Trophoblast cell (in vitro differentiated cells and primary cell): ENCODE data around the gene GPRIN2.

Experiments used
- DNase-seq, 2 donors: peaks; one replicate each; pipeline ENCODE4 v3.0.0-alpha.2; 2016
- H2AFZ ChIP-seq: 2 replicates; pipeline ENCODE4 v1.6.1; 2013; ENCODE audit warnings: low read length, moderate library complexity, mild to moderate bottlenecking; ENCODE audit not compliant: insufficient read depth, poor library complexity
- H2AK5ac ChIP-seq: 2 replicates; pipeline ENCODE4 v1.6.1; 2013; ENCODE audit warnings: mild to moderate bottlenecking, low read length
- H2BK120ac ChIP-seq: 2 replicates; pipeline ENCODE4 v1.6.1; 2013; ENCODE audit warnings: low read length, mild to moderate bottlenecking, moderate library complexity; ENCODE audit not compliant: insufficient read depth, poor library complexity
- H2BK12ac ChIP-seq: 2 replicates; pipeline ENCODE4 v1.6.1; 2013; ENCODE audit warnings: mild to moderate bottlenecking, low read length, moderate library complexity
- H2BK5ac ChIP-seq: 2 replicates; pipeline ENCODE4 v1.6.1; 2013; ENCODE audit warnings: low read length, low read depth, moderate library complexity, mild to moderate bottlenecking; ENCODE audit not compliant: poor library complexity
- H3K14ac ChIP-seq: 2 replicates; pipeline ENCODE4 v1.6.1; 2013; ENCODE audit warnings: mild to moderate bottlenecking, low read length
- H3K18ac ChIP-seq: 2 replicates; pipeline ENCODE4 v1.6.1; 2013; ENCODE audit warnings: mild to moderate bottlenecking, low read length
- H3K23ac ChIP-seq: 2 replicates; pipeline ENCODE4 v1.6.1; 2013; ENCODE audit warnings: low read length
- H3K27ac ChIP-seq: 2 replicates; pipeline ENCODE4 v1.5.1; 2013; ENCODE audit warnings: low read depth, mild to moderate bottlenecking, inconsistent platforms, low read length, moderate library complexity
- H3K27me3 ChIP-seq: 2 replicates; pipeline ENCODE4 v1.6.1; 2013; ENCODE audit warnings: inconsistent platforms, mild to moderate bottlenecking, low read length, moderate library complexity; ENCODE audit not compliant: insufficient read depth
- H3K36me3 ChIP-seq, 2 experiments: 1 replicate in 1 of 2; 2 replicates in 1 of 2; pipeline ENCODE4 v1.6.1; 2013; ENCODE audit warnings: low read length in 2 of 2, mild to moderate bottlenecking in 2 of 2, moderate library complexity in 1 of 2; ENCODE audit not compliant: insufficient read depth in 2 of 2, control insufficient read depth in 1 of 2
- H3K4ac ChIP-seq: 2 replicates; pipeline ENCODE4 v1.6.1; 2013; ENCODE audit warnings: low read depth, mild to moderate bottlenecking, low read length, moderate library complexity
- H3K4me1 ChIP-seq, 2 experiments: 1 replicate in 1 of 2; 2 replicates in 1 of 2; pipeline ENCODE4 v1.6.1; 2013; ENCODE audit warnings: low read length in 2 of 2, mild to moderate bottlenecking in 2 of 2, moderate library complexity in 1 of 2; ENCODE audit not compliant: insufficient read depth in 2 of 2, control insufficient read depth in 1 of 2
- H3K4me2 ChIP-seq: 2 replicates; pipeline ENCODE4 v1.6.1; 2013; ENCODE audit warnings: inconsistent platforms, mild to moderate bottlenecking, low read length, moderate library complexity
- H3K4me3 ChIP-seq: 2 replicates; pipeline ENCODE4 v1.5.1; 2013; ENCODE audit warnings: mild to moderate bottlenecking, low read depth, low read length, inconsistent platforms
- H3K79me1 ChIP-seq: one replicate; pipeline ENCODE4 v1.6.1; 2013; ENCODE audit warnings: low read length
- H3K79me2 ChIP-seq: 2 replicates; pipeline ENCODE4 v1.6.1; 2013; ENCODE audit warnings: low read length, mild to moderate bottlenecking; ENCODE audit not compliant: control insufficient read depth, insufficient read depth, poor library complexity
- H3K9ac ChIP-seq: 2 replicates; pipeline ENCODE4 v1.6.1; 2013; ENCODE audit warnings: mild to moderate bottlenecking, low read length
- H3K9me3 ChIP-seq: 2 replicates; pipeline ENCODE4 v1.6.1; 2013; ENCODE audit warnings: low read depth, mild to moderate bottlenecking, control low read depth, inconsistent platforms, low read length; ENCODE audit not compliant: insufficient read depth
- H4K12ac ChIP-seq: 2 replicates; pipeline ENCODE4 v1.6.1; 2013; ENCODE audit warnings: low read depth, mild to moderate bottlenecking, low read length, moderate library complexity
- H4K8ac ChIP-seq: 2 replicates; pipeline ENCODE4 v1.6.1; 2013; ENCODE audit warnings: low read depth, mild to moderate bottlenecking, low read length, moderate library complexity
- H4K91ac ChIP-seq: one replicate; pipeline ENCODE4 v1.6.1; 2013; ENCODE audit warnings: low read depth, mild to moderate bottlenecking, low read length, moderate library complexity
- WGBS: extraction: QIAGEN DNeasy Blood & Tissue Kit; methylation state at CpG from one replicate; pipeline ENCODE4 v1.1.7; 2013; ENCODE audit warnings: missing lambda C conversion rate; ENCODE audit not compliant: insufficient read length, insufficient coverage; ENCODE audit errors: extremely low coverage; 5-methylcytosine and 5-hydroxymethylcytosine counted together

Gene GPRIN2

GRCh38 chr10:46526682-46527038 is 29.8 kb downstream of the GPRIN2 start:
- no CpG with 5 or more reads among the region's 7 CpGs for WGBS
- peak overlapping the region; percentile 51 for H3K4me3 ChIP-seq
- H3K23ac ChIP-seq = no peak overlapping the region
- no peak overlapping the region for H4K91ac ChIP-seq
- H3K27me3 ChIP-seq = no peaks in the 10 kb centered on the region
- no peak overlapping the region for H2BK120ac ChIP-seq
- no peak for DNase-seq
- H3K9me3 ChIP-seq = peaks cover 13% of the 10 kb centered on the region
- H2BK12ac ChIP-seq = no peak overlapping the region
- no peak overlapping the region for H2AK5ac ChIP-seq
- peaks cover 16 to 22% of the 10 kb centered on the region in 2 experiments for H3K4me1 ChIP-seq
- no peak overlapping the region for H3K4me2 ChIP-seq
- no peak overlapping the region for H4K12ac ChIP-seq
- no peak overlapping the region for H3K9ac ChIP-seq
- H3K79me2 ChIP-seq = no peaks in the 10 kb centered on the region
- no peak overlapping the region for H2AFZ ChIP-seq
- H3K4ac ChIP-seq = no peak overlapping the region
- H3K18ac ChIP-seq = no peak overlapping the region
- H3K14ac ChIP-seq = no peak overlapping the region
- no peaks in the 10 kb centered on the region for H3K79me1 ChIP-seq
- H2BK5ac ChIP-seq = no peak overlapping the region
- H3K27ac ChIP-seq = no peak overlapping the region
- no peak overlapping the region for H4K8ac ChIP-seq
- no peaks in the 10 kb centered on the region for H3K36me3 ChIP-seq

DNA sequence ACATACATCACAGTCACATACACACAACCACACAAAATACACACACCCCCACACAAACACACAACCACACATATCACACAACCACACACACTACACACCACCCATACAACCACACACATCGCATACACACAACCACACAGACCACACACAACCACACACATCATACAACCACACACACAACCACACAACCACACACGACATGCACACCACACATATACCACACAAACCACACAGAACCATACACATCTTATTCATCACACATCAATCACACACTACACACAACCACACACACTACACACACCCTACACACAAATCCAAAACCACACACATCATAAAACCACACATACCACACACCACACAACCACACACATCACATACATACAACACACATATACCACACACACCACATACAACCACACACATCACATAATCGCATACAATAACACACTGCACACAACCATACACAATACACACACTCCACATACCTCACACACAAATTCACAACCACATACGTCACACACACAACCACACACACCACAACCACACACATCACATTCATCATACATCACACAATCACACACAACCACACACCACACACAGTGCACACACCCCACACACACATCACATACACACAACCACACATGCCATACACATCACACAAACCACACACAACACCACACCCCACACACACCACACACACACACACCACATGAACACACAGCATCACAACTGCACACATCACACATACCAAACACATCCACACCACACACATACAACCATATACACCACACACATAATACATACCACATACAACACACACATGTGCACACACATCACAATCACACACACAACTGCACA is 30.4 kb downstream of the GPRIN2 start:
- DNase-seq = no peak
- Histone ChIP-seq H3K4me3 (peak overlapping the region; percentile 51), H3K18ac (no peak overlapping the region), H3K79me2 (no peaks in the 10 kb centered on the region), H3K4ac (no peak overlapping the region), H2BK5ac (no peak overlapping the region), H2AFZ (no peak overlapping the region), H3K4me1 (peaks cover 16 to 22% of the 10 kb centered on the region in 2 experiments), H2BK12ac (no peak overlapping the region), H4K12ac (no peak overlapping the region), H3K4me2 (no peak overlapping the region), H2BK120ac (no peak overlapping the region), H3K9me3 (peaks cover 13% of the 10 kb centered on the region), H3K79me1 (no peaks in the 10 kb centered on the region), H3K36me3 (no peaks in the 10 kb centered on the region), H4K91ac (no peak overlapping the region), H3K14ac (no peak overlapping the region), H3K27me3 (no peaks in the 10 kb centered on the region), H3K9ac (no peak overlapping the region), H3K23ac (peak overlapping the region; percentile 18), H4K8ac (no peak overlapping the region), H3K27ac (no peak overlapping the region), H2AK5ac (no peak overlapping the region)
- 100% methylated on average over 4 of the region's 4 CpGs for WGBS

DNA sequence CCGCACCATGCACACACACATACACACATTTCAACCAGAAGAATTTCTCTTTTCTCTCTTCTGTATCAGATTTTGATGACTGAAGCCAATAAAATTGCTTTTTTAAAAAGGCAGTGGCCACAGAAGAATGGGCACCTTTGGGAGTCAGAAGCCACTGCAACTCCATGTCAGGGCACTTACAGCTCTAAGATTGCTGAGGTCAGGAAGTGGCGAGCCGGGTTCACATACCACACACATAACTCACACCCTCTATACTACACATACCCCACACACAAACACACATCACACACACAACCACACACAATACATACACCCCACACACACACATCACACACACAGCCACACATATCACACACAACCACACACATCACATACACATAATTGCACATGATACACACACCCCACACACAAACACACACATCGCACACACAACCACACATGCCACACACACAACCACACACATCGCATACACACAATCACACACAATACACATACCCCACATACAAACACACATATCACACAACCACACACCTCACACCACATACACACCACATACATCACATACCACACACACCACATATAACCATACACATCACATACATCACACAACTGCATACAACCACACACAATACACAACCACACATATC is 31.2 kb downstream of the GPRIN2 start:
- Histone ChIP-seq H2AFZ (no peak overlapping the region), H3K23ac (peak overlapping the region; percentile 15), H3K79me2 (no peaks in the 10 kb centered on the region), H2BK5ac (no peak overlapping the region), H3K4me3 (peak overlapping the region; percentile 25), H2AK5ac (no peak overlapping the region), H3K4ac (no peak overlapping the region), H3K36me3 (no peaks in the 10 kb centered on the region), H3K9ac (no peak overlapping the region), H4K91ac (no peak overlapping the region), H3K79me1 (no peaks in the 10 kb centered on the region), H4K8ac (no peak overlapping the region), H3K4me2 (no peak overlapping the region), H3K27ac (no peak overlapping the region), H3K18ac (no peak overlapping the region), H3K14ac (no peak overlapping the region), H3K27me3 (no peaks in the 10 kb centered on the region), H2BK120ac (no peak overlapping the region), H3K9me3 (peaks cover 13% of the 10 kb centered on the region), H2BK12ac (no peak overlapping the region), H4K12ac (no peak overlapping the region), H3K4me1 (peaks cover 16 to 22% of the 10 kb centered on the region in 2 experiments)
- peak; percentile 61 to 64 for DNase-seq
- 100% methylated on average over 2 of the region's 5 CpGs for WGBS

GRCh38 chr10:46524472-46525176 is 31.8 kb downstream of the GPRIN2 start:
- Histone ChIP-seq H3K4ac (no peak overlapping the region), H3K9ac (no peak overlapping the region), H3K27ac (no peak overlapping the region), H3K23ac (no peak overlapping the region), H2BK5ac (no peak overlapping the region), H3K4me1 (peaks cover 16 to 22% of the 10 kb centered on the region in 2 experiments), H2BK120ac (no peak overlapping the region), H3K18ac (no peak overlapping the region), H3K4me3 (no peak overlapping the region), H3K79me2 (no peaks in the 10 kb centered on the region), H4K91ac (no peak overlapping the region), H3K14ac (no peak overlapping the region), H3K4me2 (no peak overlapping the region), H3K9me3 (peaks cover 12% of the 10 kb centered on the region), H2BK12ac (no peak overlapping the region), H4K8ac (peak overlapping the region; percentile 5), H3K79me1 (no peaks in the 10 kb centered on the region), H2AFZ (no peak overlapping the region), H4K12ac (no peak overlapping the region), H3K27me3 (no peaks in the 10 kb centered on the region), H3K36me3 (no peaks in the 10 kb centered on the region), H2AK5ac (peak overlapping the region; percentile 1)
- WGBS = no CpG with 5 or more reads among the region's 14 CpGs
- DNase-seq = peak; percentile 57 to 68
